HL-60 (cell line): ENCODE measurements around the gene PMEPA1.

ENCODE experiments used
- GABPA ChIP-seq: IDR thresholded peaks from 2 replicates; pipeline ENCODE4 v1.6.1; 2012; ENCODE audit warnings: low read depth
- POLR2AphosphoS5 ChIP-seq: IDR thresholded peaks from 2 replicates; pipeline ENCODE4 v1.6.1; 2012; ENCODE audit warnings: low read depth
- SPI1 ChIP-seq: IDR thresholded peaks from 2 replicates; pipeline ENCODE4 v1.6.1; 2012; ENCODE audit warnings: low read depth, mild to moderate bottlenecking, borderline replicate concordance
- TF ChIP-seq, protein P1 (sequence below): IDR thresholded peaks from one replicate; pipeline ENCODE4 v1.5.1; 2011; ENCODE audit warnings: low read length, control low read depth, inconsistent platforms; ENCODE audit not compliant: insufficient read depth
- TF ChIP-seq, protein P2 (sequence below): IDR thresholded peaks from 2 replicates; pipeline ENCODE4 v1.6.1; 2012; ENCODE audit warnings: low read depth; ENCODE audit not compliant: insufficient replicate concordance

DNA sequence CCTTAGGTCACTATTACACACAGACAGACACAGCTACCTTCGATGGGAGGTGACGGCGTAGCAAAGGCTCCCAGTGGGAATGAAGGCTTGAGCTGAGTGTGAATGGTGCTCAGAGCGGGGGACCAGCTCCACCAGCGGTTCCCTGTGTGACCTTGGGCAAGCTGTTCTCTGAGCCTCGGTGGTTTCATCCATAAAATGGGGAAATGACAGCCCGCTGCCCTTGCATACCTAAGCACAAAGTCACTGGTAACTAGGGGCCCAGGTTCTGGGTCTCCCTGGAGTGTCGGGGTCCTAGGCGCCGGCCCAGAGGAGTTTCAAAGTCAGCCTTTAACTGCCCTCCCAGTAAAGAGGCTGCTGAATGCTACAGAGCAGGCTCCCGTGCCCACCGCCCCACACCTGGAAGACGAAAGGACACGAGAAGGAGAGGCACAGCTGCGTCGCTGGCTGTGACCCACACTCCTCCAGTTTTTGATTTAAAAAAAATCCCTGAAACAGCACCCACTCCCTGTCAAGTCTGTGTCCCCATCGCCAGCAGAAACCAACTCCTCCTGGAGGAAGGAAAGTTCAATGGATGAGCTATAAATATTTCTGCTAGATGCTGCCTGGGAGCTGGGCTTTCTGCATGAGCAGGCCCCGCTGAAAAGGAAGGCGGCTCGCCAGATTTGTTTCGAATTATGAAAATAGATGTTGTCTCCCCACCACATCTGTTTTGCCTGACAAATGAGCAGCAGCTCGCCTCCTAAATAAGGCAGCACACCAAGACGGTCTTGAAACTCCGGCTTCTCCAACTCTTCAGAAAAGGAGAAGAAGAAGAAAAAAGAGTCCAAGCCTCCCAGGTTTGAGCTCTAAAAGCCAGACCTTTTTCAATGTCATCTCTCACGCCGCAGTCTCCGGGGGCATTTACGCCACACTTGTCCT, 27.4 kb downstream of the PMEPA1 start:
- TF ChIP-seq POLR2AphosphoS5 (no peak), GABPA (no peak), SPI1 (no peak)
- TF ChIP-seq, protein P1, sequence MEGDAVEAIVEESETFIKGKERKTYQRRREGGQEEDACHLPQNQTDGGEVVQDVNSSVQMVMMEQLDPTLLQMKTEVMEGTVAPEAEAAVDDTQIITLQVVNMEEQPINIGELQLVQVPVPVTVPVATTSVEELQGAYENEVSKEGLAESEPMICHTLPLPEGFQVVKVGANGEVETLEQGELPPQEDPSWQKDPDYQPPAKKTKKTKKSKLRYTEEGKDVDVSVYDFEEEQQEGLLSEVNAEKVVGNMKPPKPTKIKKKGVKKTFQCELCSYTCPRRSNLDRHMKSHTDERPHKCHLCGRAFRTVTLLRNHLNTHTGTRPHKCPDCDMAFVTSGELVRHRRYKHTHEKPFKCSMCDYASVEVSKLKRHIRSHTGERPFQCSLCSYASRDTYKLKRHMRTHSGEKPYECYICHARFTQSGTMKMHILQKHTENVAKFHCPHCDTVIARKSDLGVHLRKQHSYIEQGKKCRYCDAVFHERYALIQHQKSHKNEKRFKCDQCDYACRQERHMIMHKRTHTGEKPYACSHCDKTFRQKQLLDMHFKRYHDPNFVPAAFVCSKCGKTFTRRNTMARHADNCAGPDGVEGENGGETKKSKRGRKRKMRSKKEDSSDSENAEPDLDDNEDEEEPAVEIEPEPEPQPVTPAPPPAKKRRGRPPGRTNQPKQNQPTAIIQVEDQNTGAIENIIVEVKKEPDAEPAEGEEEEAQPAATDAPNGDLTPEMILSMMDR = no peak
- TF ChIP-seq, protein P2, sequence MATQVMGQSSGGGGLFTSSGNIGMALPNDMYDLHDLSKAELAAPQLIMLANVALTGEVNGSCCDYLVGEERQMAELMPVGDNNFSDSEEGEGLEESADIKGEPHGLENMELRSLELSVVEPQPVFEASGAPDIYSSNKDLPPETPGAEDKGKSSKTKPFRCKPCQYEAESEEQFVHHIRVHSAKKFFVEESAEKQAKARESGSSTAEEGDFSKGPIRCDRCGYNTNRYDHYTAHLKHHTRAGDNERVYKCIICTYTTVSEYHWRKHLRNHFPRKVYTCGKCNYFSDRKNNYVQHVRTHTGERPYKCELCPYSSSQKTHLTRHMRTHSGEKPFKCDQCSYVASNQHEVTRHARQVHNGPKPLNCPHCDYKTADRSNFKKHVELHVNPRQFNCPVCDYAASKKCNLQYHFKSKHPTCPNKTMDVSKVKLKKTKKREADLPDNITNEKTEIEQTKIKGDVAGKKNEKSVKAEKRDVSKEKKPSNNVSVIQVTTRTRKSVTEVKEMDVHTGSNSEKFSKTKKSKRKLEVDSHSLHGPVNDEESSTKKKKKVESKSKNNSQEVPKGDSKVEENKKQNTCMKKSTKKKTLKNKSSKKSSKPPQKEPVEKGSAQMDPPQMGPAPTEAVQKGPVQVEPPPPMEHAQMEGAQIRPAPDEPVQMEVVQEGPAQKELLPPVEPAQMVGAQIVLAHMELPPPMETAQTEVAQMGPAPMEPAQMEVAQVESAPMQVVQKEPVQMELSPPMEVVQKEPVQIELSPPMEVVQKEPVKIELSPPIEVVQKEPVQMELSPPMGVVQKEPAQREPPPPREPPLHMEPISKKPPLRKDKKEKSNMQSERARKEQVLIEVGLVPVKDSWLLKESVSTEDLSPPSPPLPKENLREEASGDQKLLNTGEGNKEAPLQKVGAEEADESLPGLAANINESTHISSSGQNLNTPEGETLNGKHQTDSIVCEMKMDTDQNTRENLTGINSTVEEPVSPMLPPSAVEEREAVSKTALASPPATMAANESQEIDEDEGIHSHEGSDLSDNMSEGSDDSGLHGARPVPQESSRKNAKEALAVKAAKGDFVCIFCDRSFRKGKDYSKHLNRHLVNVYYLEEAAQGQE = no peak
